WTC11 (cell line): Measurements from ENCODE around the gene SNAPC5. TPM values are rescaled to one million over a fixed set of nuclear protein-coding genes. Genes with fewer than 3 reads are reported as not detected.

Source experiments
- ATAC-seq: fragments of 200-7000 bp; cut with Tn5 transposase; 2 replicates; pipeline ENCODE4 v1.10.0; 2021; ENCODE audit warnings: mild to moderate bottlenecking, moderate library complexity
- CTCF ChIA-PET: fragments of 300-600 bp; sonication (Branson Sonifier 250); formaldehyde crosslinking; loops from one replicate; lab custom pipeline; 2021; ENCODE audit warnings: antibody characterized with exemption; lab: Charles Lee
- POLR2A ChIA-PET: fragments of 350-600 bp; sonication (Branson Sonifier 250); formaldehyde crosslinking; loops from one replicate; lab custom pipeline; 2021; ENCODE audit warnings: antibody characterized with exemption; lab: Charles Lee
- DNase-seq: peaks from one replicate; pipeline ENCODE4 v3.0.0; 2021; ENCODE audit warnings: low spot score
- H3K27ac Mint-ChIP-seq: 2 replicates; pipeline ENCODE4 v1.8.0; 2021; ENCODE audit warnings: mixed read lengths
- H3K27me3 Mint-ChIP-seq: 2 replicates; pipeline ENCODE4 v1.8.0; 2021; ENCODE audit warnings: low read depth, mild to moderate bottlenecking, moderate library complexity, mixed read lengths
- H3K36me3 Mint-ChIP-seq: 2 replicates; pipeline ENCODE4 v1.8.0; 2021; ENCODE audit warnings: mixed read lengths
- H3K4me1 Mint-ChIP-seq: 2 replicates; pipeline ENCODE4 v1.8.0; 2022; ENCODE audit warnings: mixed read lengths
- H3K4me3 Mint-ChIP-seq: 2 replicates; pipeline ENCODE4 v1.8.0; 2021; ENCODE audit warnings: mild to moderate bottlenecking, moderate library complexity, mixed read lengths
- H3K9me3 Mint-ChIP-seq: 2 replicates; pipeline ENCODE4 v1.8.0; 2021; ENCODE audit warnings: mixed read lengths
- ATF1 ChIP-seq: sonication (generic); formaldehyde crosslinking; IDR thresholded peaks from 2 replicates; pipeline ENCODE4 v1.8.1; 2023; ENCODE audit warnings: mild to moderate bottlenecking, moderate library complexity, missing genetic modification reagents
- ELF4 ChIP-seq: sonication (generic); formaldehyde crosslinking; IDR thresholded peaks from 2 replicates; pipeline ENCODE4 v1.8.1; 2022; ENCODE audit warnings: low read depth, mild to moderate bottlenecking, moderate library complexity, missing genetic modification reagents
- GABPB1 ChIP-seq: sonication (generic); formaldehyde crosslinking; IDR thresholded peaks from 2 replicates; pipeline ENCODE4 v1.8.1; 2023; ENCODE audit warnings: mild to moderate bottlenecking, missing genetic modification reagents
- GRHL2 ChIP-seq: fragments of 250-450 bp; sonication (Bioruptor Pico); IDR thresholded peaks from 2 replicates; pipeline ENCODE4 v1.8.0; 2022; ENCODE audit warnings: mild to moderate bottlenecking, moderate library complexity; ENCODE audit not compliant: insufficient replicate concordance, severe bottlenecking
- JAZF1 ChIP-seq: fragments of 250-450 bp; sonication (Bioruptor Pico); IDR thresholded peaks from 2 replicates; pipeline ENCODE4 v1.9.0; 2021; ENCODE audit warnings: moderate library complexity, mild to moderate bottlenecking, inconsistent platforms
- JUN ChIP-seq: sonication (generic); formaldehyde crosslinking; IDR thresholded peaks from 2 replicates; pipeline ENCODE4 v1.8.0; 2023; ENCODE audit warnings: mild to moderate bottlenecking, missing genetic modification reagents
- MXD4 ChIP-seq: fragments of 250-450 bp; sonication (Bioruptor Pico); IDR thresholded peaks from 2 replicates; pipeline ENCODE4 v1.8.0; 2021; ENCODE audit warnings: mild to moderate bottlenecking, moderate library complexity, borderline replicate concordance
- NFE2L1 ChIP-seq: sonication (generic); formaldehyde crosslinking; IDR thresholded peaks from 2 replicates; pipeline ENCODE4 v1.8.1; 2023; ENCODE audit warnings: missing genetic modification reagents
- NR2C2 ChIP-seq: sonication (generic); formaldehyde crosslinking; IDR thresholded peaks from 2 replicates; pipeline ENCODE4 v1.8.0; 2022; ENCODE audit warnings: mild to moderate bottlenecking, missing genetic modification reagents
- NR3C1 ChIP-seq: sonication (generic); formaldehyde crosslinking; conservative IDR thresholded peaks from 2 replicates; pipeline ENCODE4 v1.8.1; 2023; ENCODE audit warnings: low read depth, mild to moderate bottlenecking, missing genetic modification reagents
- ZNF219 ChIP-seq: sonication (generic); formaldehyde crosslinking; IDR thresholded peaks from 2 replicates; pipeline ENCODE4 v1.8.0; 2023; ENCODE audit warnings: missing genetic modification reagents, mild to moderate bottlenecking, borderline replicate concordance
- ZNF232 ChIP-seq: sonication (generic); formaldehyde crosslinking; IDR thresholded peaks from 2 replicates; pipeline ENCODE4 v1.8.0; 2022; ENCODE audit warnings: mild to moderate bottlenecking, missing genetic modification reagents
- ZNF396 ChIP-seq: fragments of 250-450 bp; sonication (Bioruptor Pico); IDR thresholded peaks from 2 replicates; pipeline ENCODE4 v1.8.0; 2021; ENCODE audit warnings: mild to moderate bottlenecking, moderate library complexity, borderline replicate concordance
- total RNA-seq: library from RNA; stranded (reverse); gene quantifications from 3 replicates; pipeline ENCODE4 v1.2.3, GENCODE V29; 2021
- TF ChIP-seq, protein P1 (sequence below): fragments of 250-450 bp; sonication (Bioruptor Pico); IDR thresholded peaks from 2 replicates; pipeline ENCODE4 v1.8.0; 2021; ENCODE audit warnings: mild to moderate bottlenecking
- TF ChIP-seq, protein P2 (sequence below): fragments of 250-450 bp; sonication (Bioruptor Pico); IDR thresholded peaks from 2 replicates; pipeline ENCODE4 v1.9.0; 2021; ENCODE audit warnings: moderate library complexity, mild to moderate bottlenecking, inconsistent platforms, borderline replicate concordance
- TF ChIP-seq, protein P3 (sequence below): sonication (generic); formaldehyde crosslinking; IDR thresholded peaks from 2 replicates; pipeline ENCODE4 v1.8.0; 2023; ENCODE audit warnings: mild to moderate bottlenecking, missing genetic modification reagents
- TF ChIP-seq, protein P4 (sequence below): fragments of 250-450 bp; sonication (Bioruptor Pico); IDR thresholded peaks from 2 replicates; pipeline ENCODE4 v1.9.0; 2021; ENCODE audit warnings: mild to moderate bottlenecking
- TF ChIP-seq, protein P5 (sequence below): sonication (generic); formaldehyde crosslinking; IDR thresholded peaks from 2 replicates; pipeline ENCODE4 v1.8.1; 2022; ENCODE audit warnings: mild to moderate bottlenecking, moderate library complexity, missing genetic modification reagents
- TF ChIP-seq, protein P6 (sequence below): sonication (generic); formaldehyde crosslinking; conservative IDR thresholded peaks from 2 replicates; pipeline ENCODE4 v1.8.1; 2023; ENCODE audit warnings: mild to moderate bottlenecking, low read depth, missing genetic modification reagents, moderate library complexity
- TF ChIP-seq, protein P7 (sequence below): sonication (generic); formaldehyde crosslinking; IDR thresholded peaks from 2 replicates; pipeline ENCODE4 v1.8.1; 2022; ENCODE audit warnings: mild to moderate bottlenecking, missing genetic modification reagents, moderate library complexity, borderline replicate concordance

SNAPC5 gene
- total RNA-seq, 1 experiment from 2014 or later: 21.1 TPM

DNA sequence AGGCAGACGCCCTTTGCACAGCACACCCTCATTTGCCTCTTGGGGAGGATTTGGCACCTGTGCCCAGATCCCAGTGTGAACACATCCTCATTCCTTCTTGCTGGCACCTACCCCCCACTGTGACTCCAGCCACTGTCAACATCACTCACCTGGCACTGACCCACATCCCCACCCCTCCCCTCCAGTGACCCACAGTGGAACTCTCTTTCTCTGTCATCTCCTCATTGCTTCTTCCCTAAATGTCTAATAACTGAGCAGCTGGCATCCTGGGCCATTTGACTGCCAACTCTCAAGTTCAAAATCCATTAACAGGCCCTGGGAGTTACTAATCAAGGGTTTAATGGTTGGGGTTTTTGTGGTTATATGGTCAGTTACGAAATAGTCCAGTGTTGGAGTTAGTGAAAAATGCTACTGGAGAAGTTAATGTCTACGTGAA, 14.4 kb downstream of the SNAPC5 start:
- no peak for DNase-seq
- H3K4me3 Mint-ChIP-seq: no peak overlapping the region
- H3K27me3 Mint-ChIP-seq: no peaks in the 10 kb centered on the region
- H3K36me3 Mint-ChIP-seq: peaks cover 53% of the 10 kb centered on the region
- ATAC-seq: no peak
- ChIA-PET CTCF (interaction anchor here (1.5 kb wide), 1 partner anchor 78 kb away, joined by 4 read pairs; no protein-coding TSS in a partner anchor), POLR2A (no interaction called here)
- H3K27ac Mint-ChIP-seq: no peak overlapping the region
- H3K9me3 Mint-ChIP-seq: no peaks in the 10 kb centered on the region
- H3K4me1 Mint-ChIP-seq: peaks cover 5% of the 10 kb centered on the region
- TF ChIP-seq, protein P1, sequence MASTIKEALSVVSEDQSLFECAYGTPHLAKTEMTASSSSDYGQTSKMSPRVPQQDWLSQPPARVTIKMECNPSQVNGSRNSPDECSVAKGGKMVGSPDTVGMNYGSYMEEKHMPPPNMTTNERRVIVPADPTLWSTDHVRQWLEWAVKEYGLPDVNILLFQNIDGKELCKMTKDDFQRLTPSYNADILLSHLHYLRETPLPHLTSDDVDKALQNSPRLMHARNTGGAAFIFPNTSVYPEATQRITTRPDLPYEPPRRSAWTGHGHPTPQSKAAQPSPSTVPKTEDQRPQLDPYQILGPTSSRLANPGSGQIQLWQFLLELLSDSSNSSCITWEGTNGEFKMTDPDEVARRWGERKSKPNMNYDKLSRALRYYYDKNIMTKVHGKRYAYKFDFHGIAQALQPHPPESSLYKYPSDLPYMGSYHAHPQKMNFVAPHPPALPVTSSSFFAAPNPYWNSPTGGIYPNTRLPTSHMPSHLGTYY (CRISPR knock-in tag): no peak
- TF ChIP-seq, protein P2, sequence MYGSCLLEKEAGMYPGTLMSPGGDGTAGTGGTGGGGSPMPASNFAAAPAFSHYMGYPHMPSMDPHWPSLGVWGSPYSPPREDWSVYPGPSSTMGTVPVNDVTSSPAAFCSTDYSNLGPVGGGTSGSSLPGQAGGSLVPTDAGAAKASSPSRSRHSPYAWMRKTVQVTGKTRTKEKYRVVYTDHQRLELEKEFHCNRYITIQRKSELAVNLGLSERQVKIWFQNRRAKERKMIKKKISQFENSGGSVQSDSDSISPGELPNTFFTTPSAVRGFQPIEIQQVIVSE (CRISPR knock-in tag): no peak
- no peak for TF ChIP-seq ZNF396
- TF ChIP-seq JUN (CRISPR knock-in tag): no peak
- no peak for TF ChIP-seq NFE2L1 (CRISPR knock-in tag)
- TF ChIP-seq JAZF1 (CRISPR knock-in tag): no peak
- TF ChIP-seq, protein P3, sequence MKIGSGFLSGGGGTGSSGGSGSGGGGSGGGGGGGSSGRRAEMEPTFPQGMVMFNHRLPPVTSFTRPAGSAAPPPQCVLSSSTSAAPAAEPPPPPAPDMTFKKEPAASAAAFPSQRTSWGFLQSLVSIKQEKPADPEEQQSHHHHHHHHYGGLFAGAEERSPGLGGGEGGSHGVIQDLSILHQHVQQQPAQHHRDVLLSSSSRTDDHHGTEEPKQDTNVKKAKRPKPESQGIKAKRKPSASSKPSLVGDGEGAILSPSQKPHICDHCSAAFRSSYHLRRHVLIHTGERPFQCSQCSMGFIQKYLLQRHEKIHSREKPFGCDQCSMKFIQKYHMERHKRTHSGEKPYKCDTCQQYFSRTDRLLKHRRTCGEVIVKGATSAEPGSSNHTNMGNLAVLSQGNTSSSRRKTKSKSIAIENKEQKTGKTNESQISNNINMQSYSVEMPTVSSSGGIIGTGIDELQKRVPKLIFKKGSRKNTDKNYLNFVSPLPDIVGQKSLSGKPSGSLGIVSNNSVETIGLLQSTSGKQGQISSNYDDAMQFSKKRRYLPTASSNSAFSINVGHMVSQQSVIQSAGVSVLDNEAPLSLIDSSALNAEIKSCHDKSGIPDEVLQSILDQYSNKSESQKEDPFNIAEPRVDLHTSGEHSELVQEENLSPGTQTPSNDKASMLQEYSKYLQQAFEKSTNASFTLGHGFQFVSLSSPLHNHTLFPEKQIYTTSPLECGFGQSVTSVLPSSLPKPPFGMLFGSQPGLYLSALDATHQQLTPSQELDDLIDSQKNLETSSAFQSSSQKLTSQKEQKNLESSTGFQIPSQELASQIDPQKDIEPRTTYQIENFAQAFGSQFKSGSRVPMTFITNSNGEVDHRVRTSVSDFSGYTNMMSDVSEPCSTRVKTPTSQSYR (CRISPR knock-in tag): no peak
- TF ChIP-seq, protein P4, sequence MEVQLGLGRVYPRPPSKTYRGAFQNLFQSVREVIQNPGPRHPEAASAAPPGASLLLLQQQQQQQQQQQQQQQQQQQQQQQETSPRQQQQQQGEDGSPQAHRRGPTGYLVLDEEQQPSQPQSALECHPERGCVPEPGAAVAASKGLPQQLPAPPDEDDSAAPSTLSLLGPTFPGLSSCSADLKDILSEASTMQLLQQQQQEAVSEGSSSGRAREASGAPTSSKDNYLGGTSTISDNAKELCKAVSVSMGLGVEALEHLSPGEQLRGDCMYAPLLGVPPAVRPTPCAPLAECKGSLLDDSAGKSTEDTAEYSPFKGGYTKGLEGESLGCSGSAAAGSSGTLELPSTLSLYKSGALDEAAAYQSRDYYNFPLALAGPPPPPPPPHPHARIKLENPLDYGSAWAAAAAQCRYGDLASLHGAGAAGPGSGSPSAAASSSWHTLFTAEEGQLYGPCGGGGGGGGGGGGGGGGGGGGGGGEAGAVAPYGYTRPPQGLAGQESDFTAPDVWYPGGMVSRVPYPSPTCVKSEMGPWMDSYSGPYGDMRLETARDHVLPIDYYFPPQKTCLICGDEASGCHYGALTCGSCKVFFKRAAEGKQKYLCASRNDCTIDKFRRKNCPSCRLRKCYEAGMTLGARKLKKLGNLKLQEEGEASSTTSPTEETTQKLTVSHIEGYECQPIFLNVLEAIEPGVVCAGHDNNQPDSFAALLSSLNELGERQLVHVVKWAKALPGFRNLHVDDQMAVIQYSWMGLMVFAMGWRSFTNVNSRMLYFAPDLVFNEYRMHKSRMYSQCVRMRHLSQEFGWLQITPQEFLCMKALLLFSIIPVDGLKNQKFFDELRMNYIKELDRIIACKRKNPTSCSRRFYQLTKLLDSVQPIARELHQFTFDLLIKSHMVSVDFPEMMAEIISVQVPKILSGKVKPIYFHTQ (CRISPR knock-in tag): no peak
- no peak for TF ChIP-seq ZNF232 (CRISPR knock-in tag)
- no peak for TF ChIP-seq ELF4 (CRISPR knock-in tag)
- TF ChIP-seq NR3C1 (CRISPR knock-in tag): no peak
- no peak for TF ChIP-seq GABPB1 (CRISPR knock-in tag)
- TF ChIP-seq, protein P5, sequence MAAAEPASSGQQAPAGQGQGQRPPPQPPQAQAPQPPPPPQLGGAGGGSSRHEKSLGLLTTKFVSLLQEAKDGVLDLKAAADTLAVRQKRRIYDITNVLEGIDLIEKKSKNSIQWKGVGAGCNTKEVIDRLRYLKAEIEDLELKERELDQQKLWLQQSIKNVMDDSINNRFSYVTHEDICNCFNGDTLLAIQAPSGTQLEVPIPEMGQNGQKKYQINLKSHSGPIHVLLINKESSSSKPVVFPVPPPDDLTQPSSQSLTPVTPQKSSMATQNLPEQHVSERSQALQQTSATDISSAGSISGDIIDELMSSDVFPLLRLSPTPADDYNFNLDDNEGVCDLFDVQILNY (CRISPR knock-in tag): no peak
- TF ChIP-seq, protein P6, sequence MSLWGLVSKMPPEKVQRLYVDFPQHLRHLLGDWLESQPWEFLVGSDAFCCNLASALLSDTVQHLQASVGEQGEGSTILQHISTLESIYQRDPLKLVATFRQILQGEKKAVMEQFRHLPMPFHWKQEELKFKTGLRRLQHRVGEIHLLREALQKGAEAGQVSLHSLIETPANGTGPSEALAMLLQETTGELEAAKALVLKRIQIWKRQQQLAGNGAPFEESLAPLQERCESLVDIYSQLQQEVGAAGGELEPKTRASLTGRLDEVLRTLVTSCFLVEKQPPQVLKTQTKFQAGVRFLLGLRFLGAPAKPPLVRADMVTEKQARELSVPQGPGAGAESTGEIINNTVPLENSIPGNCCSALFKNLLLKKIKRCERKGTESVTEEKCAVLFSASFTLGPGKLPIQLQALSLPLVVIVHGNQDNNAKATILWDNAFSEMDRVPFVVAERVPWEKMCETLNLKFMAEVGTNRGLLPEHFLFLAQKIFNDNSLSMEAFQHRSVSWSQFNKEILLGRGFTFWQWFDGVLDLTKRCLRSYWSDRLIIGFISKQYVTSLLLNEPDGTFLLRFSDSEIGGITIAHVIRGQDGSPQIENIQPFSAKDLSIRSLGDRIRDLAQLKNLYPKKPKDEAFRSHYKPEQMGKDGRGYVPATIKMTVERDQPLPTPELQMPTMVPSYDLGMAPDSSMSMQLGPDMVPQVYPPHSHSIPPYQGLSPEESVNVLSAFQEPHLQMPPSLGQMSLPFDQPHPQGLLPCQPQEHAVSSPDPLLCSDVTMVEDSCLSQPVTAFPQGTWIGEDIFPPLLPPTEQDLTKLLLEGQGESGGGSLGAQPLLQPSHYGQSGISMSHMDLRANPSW (CRISPR knock-in tag): no peak
- TF ChIP-seq ATF1 (CRISPR knock-in tag): no peak
- TF ChIP-seq GRHL2: no peak
- TF ChIP-seq MXD4 (CRISPR knock-in tag): no peak
- TF ChIP-seq NR2C2 (CRISPR knock-in tag): no peak
- TF ChIP-seq, protein P7, sequence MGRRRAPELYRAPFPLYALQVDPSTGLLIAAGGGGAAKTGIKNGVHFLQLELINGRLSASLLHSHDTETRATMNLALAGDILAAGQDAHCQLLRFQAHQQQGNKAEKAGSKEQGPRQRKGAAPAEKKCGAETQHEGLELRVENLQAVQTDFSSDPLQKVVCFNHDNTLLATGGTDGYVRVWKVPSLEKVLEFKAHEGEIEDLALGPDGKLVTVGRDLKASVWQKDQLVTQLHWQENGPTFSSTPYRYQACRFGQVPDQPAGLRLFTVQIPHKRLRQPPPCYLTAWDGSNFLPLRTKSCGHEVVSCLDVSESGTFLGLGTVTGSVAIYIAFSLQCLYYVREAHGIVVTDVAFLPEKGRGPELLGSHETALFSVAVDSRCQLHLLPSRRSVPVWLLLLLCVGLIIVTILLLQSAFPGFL: no peak
- no peak for TF ChIP-seq ZNF219
